CD14-positive monocyte (primary cell): ENCODE data around the gene POU6F2. TPM values are rescaled to one million over a fixed set of nuclear protein-coding genes. Genes with fewer than 3 reads are reported as not detected.

Experiments used
- DNase-seq, 3 donors: peaks; one replicate each; pipeline ENCODE4 v3.0.0-alpha.2; 2011 to 2022
- H2AFZ ChIP-seq: 2 replicates; pipeline ENCODE4 v1.6.0; 2012; ENCODE audit warnings: mild to moderate bottlenecking, low read depth, low read length, inconsistent platforms; ENCODE audit not compliant: insufficient read depth, poor library complexity, severe bottlenecking
- H3K27ac ChIP-seq, 2 donors: 1 replicate in 1 of 2; 2 replicates in 1 of 2; pipeline ENCODE4 v1.5.1; 2012 to 2013; ENCODE audit warnings: low read length in 2 of 2, control low read depth in 1 of 2, inconsistent platforms in 1 of 2, low read depth in 1 of 2, mild to moderate bottlenecking in 1 of 2
- H3K27me3 ChIP-seq, 2 donors: one replicate each; pipeline versions ENCODE4 v1.6.0 to v1.6.1; 2011 to 2013; ENCODE audit warnings: low read length in 2 of 2; ENCODE audit not compliant: control insufficient read depth in 2 of 2, insufficient read depth in 2 of 2
- H3K36me3 ChIP-seq, 2 donors: replicated peaks in 1 of 2; 1 replicate in 1 of 2; 2 replicates in 1 of 2; pipeline versions ENCODE4 v1.5.1 to v1.6.1; 2012 to 2013; ENCODE audit warnings: low read length in 2 of 2, control low read depth in 1 of 2, inconsistent platforms in 1 of 2, mild to moderate bottlenecking in 1 of 2; ENCODE audit not compliant: insufficient read depth in 2 of 2, control insufficient read depth in 1 of 2
- H3K4me1 ChIP-seq, 2 donors: 1 replicate in 1 of 2; 2 replicates in 1 of 2; pipeline versions ENCODE4 v1.5.1 to v1.6.1; 2012 to 2013; ENCODE audit warnings: low read length in 2 of 2, control low read depth in 1 of 2, inconsistent platforms in 1 of 2, mild to moderate bottlenecking in 1 of 2, moderate library complexity in 1 of 2; ENCODE audit not compliant: insufficient read depth in 2 of 2, control insufficient read depth in 1 of 2
- H3K4me2 ChIP-seq: replicated peaks from 2 replicates; pipeline ENCODE3; 2012; ENCODE audit warnings: low read length, moderate library complexity, mild to moderate bottlenecking; ENCODE audit not compliant: poor library complexity, severe bottlenecking; ENCODE audit errors: extremely low read depth
- H3K4me3 ChIP-seq, 3 experiments: fragments of 200-600 bp in 1 of 3; sonication (generic) in 1 of 3; replicated peaks in 1 of 3; 1 replicate in 2 of 3; 2 replicates in 1 of 3; pipeline ENCODE4 v1.5.1; 2011 to 2013; ENCODE audit warnings: low read length in 3 of 3, mild to moderate bottlenecking in 3 of 3, control low read depth in 2 of 3, low read depth in 2 of 3, inconsistent platforms in 1 of 3, moderate library complexity in 1 of 3
- H3K79me2 ChIP-seq: 2 replicates; pipeline ENCODE4 v1.6.0; 2012; ENCODE audit warnings: mild to moderate bottlenecking, control low read depth, inconsistent platforms, low read length, moderate library complexity; ENCODE audit not compliant: insufficient read depth
- H3K9ac ChIP-seq: 2 replicates; pipeline ENCODE4 v1.6.0; 2017; ENCODE audit warnings: low read length, mild to moderate bottlenecking; ENCODE audit not compliant: insufficient read depth, poor library complexity, severe bottlenecking
- H3K9me3 ChIP-seq, 2 donors: replicated peaks in 1 of 2; 1 replicate in 1 of 2; 2 replicates in 1 of 2; pipeline versions ENCODE4 v1.5.1 to v1.6.1; 2012 to 2013; ENCODE audit warnings: low read length in 2 of 2, control low read depth in 1 of 2; ENCODE audit not compliant: control insufficient read depth in 1 of 2, insufficient read depth in 1 of 2
- H4K20me1 ChIP-seq: 2 replicates; pipeline ENCODE4 v1.6.0; 2012; ENCODE audit warnings: mild to moderate bottlenecking, low read length, control low read depth, moderate library complexity; ENCODE audit not compliant: insufficient read depth
- H3K27ac Mint-ChIP-seq, 7 donors: one replicate each; pipeline ENCODE4 v1.8.0; 2020; ENCODE audit warnings: mild to moderate bottlenecking in 7 of 7, mixed read lengths in 7 of 7, moderate library complexity in 6 of 7, inconsistent platforms in 2 of 7
- H3K27me3 Mint-ChIP-seq, 3 donors: one replicate each; pipeline ENCODE4 v1.8.0; 2021 to 2022; ENCODE audit warnings: low read depth in 3 of 3, mild to moderate bottlenecking in 3 of 3, mixed read lengths in 3 of 3, moderate library complexity in 3 of 3, inconsistent platforms in 1 of 3
- H3K36me3 Mint-ChIP-seq, 2 donors: one replicate each; pipeline ENCODE4 v1.8.0; 2020; ENCODE audit warnings: mixed read lengths in 2 of 2, inconsistent platforms in 1 of 2, mild to moderate bottlenecking in 1 of 2
- H3K4me1 Mint-ChIP-seq: one replicate; pipeline ENCODE4 v1.8.0; 2020; ENCODE audit warnings: mild to moderate bottlenecking, mixed read lengths
- H3K4me3 Mint-ChIP-seq, 2 donors: one replicate each; pipeline ENCODE4 v1.8.0; 2020; ENCODE audit warnings: mild to moderate bottlenecking in 2 of 2, mixed read lengths in 2 of 2, moderate library complexity in 1 of 2
- H3K9me3 Mint-ChIP-seq, 7 donors: one replicate each; pipeline ENCODE4 v1.8.0; 2020 to 2022; ENCODE audit warnings: mixed read lengths in 7 of 7, mild to moderate bottlenecking in 6 of 7, moderate library complexity in 6 of 7, inconsistent platforms in 2 of 7
- CTCF ChIP-seq: fragments of 200-600 bp; IDR thresholded peaks from one replicate; pipeline ENCODE4 v1.8.0; 2022; ENCODE audit warnings: antibody characterized with exemption, mild to moderate bottlenecking
- WGBS: methylation state at CpG from one replicate; pipeline ENCODE4 v1.1.5; 2013; ENCODE audit warnings: missing lambda C conversion rate; ENCODE audit not compliant: insufficient coverage; 5-methylcytosine and 5-hydroxymethylcytosine counted together
- intact Hi-C, 2 donors: fragments of 100-400 bp; cut with micrococcal nuclease; formaldehyde crosslinking; loops; one replicate each; pipeline versions ENCODE4 v1.15.0 to v1.15.1; 2023
- polyA plus RNA-seq, 3 donors: library from polyadenylated mRNA; depleted of rRNA in 1 of 3; unstranded in 2 of 3; stranded (reverse) in 1 of 3; fragments of 300-500 nt in 2 of 3; fragments of >200 nt in 1 of 3; fragmentation: Illumina TruSeq in 2 of 3; gene quantifications; 1 replicate in 2 of 3; 2 replicates in 1 of 3; pipeline ENCODE4 v1.2.3, GENCODE V29; 2012 to 2021

POU6F2 gene
- polyA plus RNA-seq, 3 donors: not detected

DNA sequence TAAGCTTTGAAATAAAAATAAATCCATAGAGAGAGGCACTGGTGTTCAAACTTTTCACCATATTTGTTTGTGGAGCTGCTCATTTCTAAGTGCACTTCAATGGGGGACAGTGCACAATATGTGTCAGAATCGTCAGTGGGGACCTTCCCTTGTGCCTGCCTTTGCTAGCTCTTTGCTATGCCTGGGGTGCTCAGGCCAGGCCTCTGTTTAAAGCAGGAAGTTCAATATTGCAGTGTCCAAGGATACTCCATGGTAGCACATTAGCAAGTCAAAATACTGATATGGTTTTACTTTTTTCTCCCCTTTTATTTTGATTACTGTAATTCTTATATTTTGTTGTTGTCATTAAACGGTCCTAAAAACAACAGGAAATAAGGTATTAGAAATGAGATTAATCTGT is 113.4 kb downstream of the POU6F2 start:
- no peak overlapping the region for H3K4me2 ChIP-seq
- 88% methylated on average over 1 of the region's 2 CpGs for WGBS
- Mint-ChIP-seq H3K27ac (no peak overlapping the region), H3K9me3 (peaks cover 0 to under 1% (median 0%) of the 10 kb centered on the region in 7 donors), H3K27me3 (peaks cover under 1 to 5% (median 2%) of the 10 kb centered on the region in 3 donors), H3K4me3 (no peak overlapping the region), H3K4me1 (no peaks in the 10 kb centered on the region), H3K36me3 (no peaks in the 10 kb centered on the region)
- no peak overlapping the region for H3K9ac ChIP-seq
- no peaks in the 10 kb centered on the region for H4K20me1 ChIP-seq
- H3K27me3 ChIP-seq: peaks cover 0 to 5% of the 10 kb centered on the region in 2 donors
- H3K4me3 ChIP-seq: no peak overlapping the region
- H2AFZ ChIP-seq: no peak overlapping the region
- no peaks in the 10 kb centered on the region for H3K79me2 ChIP-seq
- no peak for DNase-seq
- no peak for TF ChIP-seq CTCF
- no peak overlapping the region for H3K27ac ChIP-seq
- H3K36me3 ChIP-seq: no peaks in the 10 kb centered on the region
- no peaks in the 10 kb centered on the region for H3K4me1 ChIP-seq
- intact Hi-C loops: no loop called here
- no peaks in the 10 kb centered on the region for H3K9me3 ChIP-seq

GRCh38 chr7:39091774-39092173 is 114.1 kb downstream of the POU6F2 start:
- DNase-seq: no peak
- Histone ChIP-seq H3K79me2 (no peaks in the 10 kb centered on the region), H3K4me2 (no peak overlapping the region), H3K27me3 (no peaks in the 10 kb centered on the region), H3K4me1 (no peaks in the 10 kb centered on the region), H3K27ac (no peak overlapping the region), H4K20me1 (no peaks in the 10 kb centered on the region), H3K9me3 (no peaks in the 10 kb centered on the region), H3K9ac (no peak overlapping the region), H3K4me3 (no peak overlapping the region), H3K36me3 (no peaks in the 10 kb centered on the region), H2AFZ (no peak overlapping the region)
- Mint-ChIP-seq H3K27ac (no peak overlapping the region), H3K4me1 (no peaks in the 10 kb centered on the region), H3K9me3 (no peaks in the 10 kb centered on the region), H3K36me3 (no peaks in the 10 kb centered on the region), H3K4me3 (no peak overlapping the region), H3K27me3 (peaks cover 0 to under 1% (median 0%) of the 10 kb centered on the region in 3 donors)
- intact Hi-C loops: no loop called here
- no peak for TF ChIP-seq CTCF
- no CpG with 5 or more reads among the region's 5 CpGs for WGBS
